ENCODE data around the gene CHN2. TPM values are rescaled to one million over a fixed set of nuclear protein-coding genes. Genes with fewer than 3 reads are reported as not detected.

The CHN2 gene
- total RNA-seq, 1 donor from 2014 or later, result 0.64 TPM

DNA sequence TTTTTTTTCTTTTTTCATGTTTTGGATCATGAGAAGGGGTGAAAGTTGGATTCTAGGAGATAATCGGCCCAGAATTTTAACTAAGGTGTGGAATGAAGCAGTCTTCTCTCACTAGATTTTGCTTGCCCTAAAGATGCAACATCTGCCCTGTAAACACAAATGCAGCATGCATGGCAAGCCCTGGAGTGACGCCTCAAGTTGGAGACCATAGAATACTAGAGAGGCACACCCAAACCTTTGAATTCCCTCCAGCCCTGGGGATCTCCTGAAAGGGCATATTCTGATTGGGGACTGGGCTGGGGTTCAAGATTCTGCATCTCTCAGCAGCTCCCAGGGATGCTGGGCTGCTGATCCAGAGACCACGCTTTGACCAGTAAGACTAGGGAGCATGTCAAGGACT lies 241.3 kb downstream of the CHN2 start:
- Mint-ChIP-seq H3K9me3 (ENCODE audit: unreplicated experiment) (no peaks in the 10 kb centered on the region), H3K4me1 (ENCODE audit: unreplicated experiment) (no peaks in the 10 kb centered on the region), H3K36me3 (ENCODE audit: unreplicated experiment) (no peaks in the 10 kb centered on the region), H3K4me3 (ENCODE audit: unreplicated experiment) (no peak overlapping the region), H3K27me3 (ENCODE audit: unreplicated experiment) (peaks cover 10% of the 10 kb centered on the region), H3K27ac (ENCODE audit: unreplicated experiment) (no peak overlapping the region)
- no peak for TF ChIP-seq CTCF (IDR thresholded peaks at IDR 0.05)
- no peak for DNase-seq (ENCODE audit: extremely low spot score, unreplicated experiment)

DNA sequence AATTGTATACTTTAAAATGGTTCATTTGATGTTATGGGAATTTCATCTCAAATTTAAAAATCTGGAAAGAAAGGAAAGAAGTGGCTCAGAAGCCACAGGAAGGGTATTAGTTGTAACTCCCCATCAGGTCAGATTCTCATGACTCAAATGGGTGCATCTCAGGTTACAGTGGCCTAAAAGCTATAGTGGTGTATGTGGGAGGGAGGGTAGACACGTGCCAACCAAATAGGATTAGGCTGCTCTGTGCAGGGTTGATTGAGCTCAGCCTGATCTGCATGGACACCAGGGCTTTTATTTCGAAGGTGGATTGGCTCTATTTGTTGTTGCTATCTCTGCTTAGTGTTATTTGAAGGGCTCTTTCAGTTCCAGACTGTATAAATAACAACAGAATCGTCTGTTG lies 247.6 kb downstream of the CHN2 start:
- DNase-seq (ENCODE audit: extremely low spot score, unreplicated experiment), result no peak
- TF ChIP-seq CTCF (IDR thresholded peaks at IDR 0.05), result no peak

GRCh38 chr7:29443552-29443951 lies 249.0 kb downstream of the CHN2 start:
- no peaks in the 10 kb centered on the region for H3K9me3 Mint-ChIP-seq (ENCODE audit: unreplicated experiment)
- H3K27me3 Mint-ChIP-seq (ENCODE audit: unreplicated experiment), result peaks cover 8% of the 10 kb centered on the region
- no peaks in the 10 kb centered on the region for H3K36me3 Mint-ChIP-seq (ENCODE audit: unreplicated experiment)
- no peak for TF ChIP-seq CTCF (IDR thresholded peaks at IDR 0.05)
- H3K4me3 Mint-ChIP-seq (ENCODE audit: unreplicated experiment), result no peak overlapping the region
- H3K4me1 Mint-ChIP-seq (ENCODE audit: unreplicated experiment), result peaks cover 2% of the 10 kb centered on the region
- H3K27ac Mint-ChIP-seq (ENCODE audit: unreplicated experiment), result no peak overlapping the region
- no peak for DNase-seq (ENCODE audit: extremely low spot score, unreplicated experiment)

More for the DNA sequence above, 247.6 kb downstream of the CHN2 start:
- Mint-ChIP-seq H3K27ac (ENCODE audit: unreplicated experiment) (no peak overlapping the region), H3K27me3 (ENCODE audit: unreplicated experiment) (peaks cover 10% of the 10 kb centered on the region), H3K36me3 (ENCODE audit: unreplicated experiment) (no peaks in the 10 kb centered on the region), H3K4me3 (ENCODE audit: unreplicated experiment) (no peak overlapping the region), H3K4me1 (ENCODE audit: unreplicated experiment) (peaks cover 2% of the 10 kb centered on the region), H3K9me3 (ENCODE audit: unreplicated experiment) (no peaks in the 10 kb centered on the region)

GRCh38 chr7:29444267-29444666 lies 249.7 kb downstream of the CHN2 start:
- Mint-ChIP-seq H3K4me3 (ENCODE audit: unreplicated experiment) (no peak overlapping the region), H3K4me1 (ENCODE audit: unreplicated experiment) (peaks cover 2% of the 10 kb centered on the region), H3K9me3 (ENCODE audit: unreplicated experiment) (no peaks in the 10 kb centered on the region), H3K27me3 (ENCODE audit: unreplicated experiment) (peaks cover 6% of the 10 kb centered on the region), H3K36me3 (ENCODE audit: unreplicated experiment) (no peaks in the 10 kb centered on the region), H3K27ac (ENCODE audit: unreplicated experiment) (no peak overlapping the region)
- TF ChIP-seq CTCF (IDR thresholded peaks at IDR 0.05), result no peak
- no peak for DNase-seq (ENCODE audit: extremely low spot score, unreplicated experiment)

GRCh38 chr7:29445736-29446135 lies 251.2 kb downstream of the CHN2 start:
- DNase-seq (ENCODE audit: extremely low spot score, unreplicated experiment), result no peak
- H3K27ac Mint-ChIP-seq (ENCODE audit: unreplicated experiment), result no peak overlapping the region
- H3K9me3 Mint-ChIP-seq (ENCODE audit: unreplicated experiment), result no peaks in the 10 kb centered on the region
- no peak overlapping the region for H3K4me3 Mint-ChIP-seq (ENCODE audit: unreplicated experiment)
- peaks cover 4% of the 10 kb centered on the region for H3K27me3 Mint-ChIP-seq (ENCODE audit: unreplicated experiment)
- no peak for TF ChIP-seq CTCF (IDR thresholded peaks at IDR 0.05)
- peaks cover 2% of the 10 kb centered on the region for H3K4me1 Mint-ChIP-seq (ENCODE audit: unreplicated experiment)
- H3K36me3 Mint-ChIP-seq (ENCODE audit: unreplicated experiment), result no peaks in the 10 kb centered on the region

Data from osteocyte (in vitro differentiated cells).